Heart left ventricle (tissue), 16 donors: ENCODE results near the gene ADCY3. TPM values are rescaled to one million over a fixed set of nuclear protein-coding genes. Genes with fewer than 3 reads are reported as not detected.

Experiments used
- ATAC-seq, 4 donors: fragments of 200-7000 bp; cut with Tn5 transposase; one replicate each; pipeline ENCODE4 v1.9.1; 2020 to 2022; ENCODE audit warnings: moderate library complexity in 4 of 4, mild to moderate bottlenecking in 3 of 4, moderate number of reproducible peaks in 1 of 4
- DNase-seq, 5 donors: peaks; one replicate each; pipeline ENCODE4 v3.0.0-alpha.2; 2020
- H3K27ac ChIP-seq, 12 donors: fragments of 200-600 bp; sonication (generic) in 4 of 12; one replicate each; pipeline versions ENCODE4 v1.5.0 to v1.8.0; 2016 to 2022; ENCODE audit warnings: mild to moderate bottlenecking in 2 of 12
- H3K27me3 ChIP-seq, 9 donors: fragments of 200-600 bp; sonication (generic) in 2 of 9; one replicate each; pipeline versions ENCODE4 v1.5.1 to v1.8.0; 2016 to 2022; ENCODE audit warnings: mild to moderate bottlenecking in 3 of 9
- H3K36me3 ChIP-seq, 9 donors: fragments of 200-600 bp; sonication (generic) in 2 of 9; one replicate each; pipeline versions ENCODE4 v1.5.0 to v1.8.0; 2018 to 2022; ENCODE audit warnings: mild to moderate bottlenecking in 2 of 9
- H3K4me1 ChIP-seq, 12 donors: fragments of 200-600 bp; sonication (generic) in 4 of 12; one replicate each; pipeline versions ENCODE4 v1.5.0 to v1.8.0; 2016 to 2022; ENCODE audit warnings: mild to moderate bottlenecking in 3 of 12
- H3K4me3 ChIP-seq, 12 donors: fragments of 200-600 bp; sonication (generic) in 4 of 12; one replicate each; pipeline versions ENCODE4 v1.5.0 to v1.8.0; 2017 to 2022; ENCODE audit warnings: mild to moderate bottlenecking in 9 of 12, moderate library complexity in 4 of 12
- H3K9me3 ChIP-seq, 12 donors: fragments of 200-600 bp; sonication (generic) in 4 of 12; one replicate each; pipeline versions ENCODE4 v1.5.0 to v1.8.0; 2016 to 2022; ENCODE audit warnings: mild to moderate bottlenecking in 1 of 12
- CTCF ChIP-seq, 12 donors: fragments of 200-600 bp; sonication (generic) in 4 of 12; IDR thresholded peaks; one replicate each; pipeline versions ENCODE4 v1.5.0 to v1.8.0; 2018 to 2022; ENCODE audit warnings: antibody characterized with exemption in 12 of 12, mild to moderate bottlenecking in 5 of 12
- POLR2A ChIP-seq, 2 donors: fragments of 450-650 bp; IDR thresholded peaks; one replicate each; pipeline ENCODE4 v1.6.1; 2017; ENCODE audit warnings: antibody characterized with exemption in 2 of 2, mild to moderate bottlenecking in 2 of 2, moderate library complexity in 2 of 2
- WGBS, 4 donors: extraction: QIAGEN DNeasy Blood & Tissue Kit in 2 of 4; methylation state at CpG; one replicate each; pipeline versions ENCODE4 v1.1.5 to v1.1.7; 2013 to 2018; 5-methylcytosine and 5-hydroxymethylcytosine counted together
- intact Hi-C, 10 donors: fragments of 100-400 bp; cut with DNase I; formaldehyde crosslinking; loops; one replicate each; pipeline versions ENCODE4 v1.11.1 to v1.14.2; 2022
- polyA plus RNA-seq, 2 donors: library from polyadenylated mRNA; stranded (reverse); fragments of 200-250 nt; gene quantifications; one replicate each; pipeline ENCODE4 v1.2.3, GENCODE V29; 2013
- total RNA-seq, 9 donors: library from RNA; depleted of rRNA in 2 of 9; stranded (reverse); fragments of >200 nt in 2 of 9; fragmentation: NEBNext Ultra II Directional in 3 of 9; extraction: Animal tissue kit (Norgen Biotek cat#: 25700) in 3 of 9; gene quantifications; one replicate each; pipeline versions ENCODE4 v1.1.0 to v1.2.4, GENCODE V29; 2016 to 2023
- donor health status: ischemic (EF 13 %, LVEDD 7.1; RV severe dilation, severe dysfunction).
- donor health status: healthy with polysubstance abuse.
- donor health status: DM: no; HTN: yes; CAD: no.
- donor health status: DM: no; HTN: no; CAD: no.
- donor health status: ischemic (EF 25% LVEDD 6.9; RV normal size, moderate dysfunction).
- donor health status: ischemic (EF 25% LVEDD 5.7; RV mildly dilated, moderate dysfunction).
- donor health status: healthy.
- donor health status: DM: yes; HTN: yes; CAD: no.
- donor health status: ischemic (EF 35%, LVEDD 5.7; RV mildly dilated, moderate dysfunction).
- donor health status: nonischemic (EF 11% LVEDD 7.7; RV severe dilation, severe dysfunction).
- donor health status: DM: yes; HTN: yes; CAD: no.
- donor health status: PGD.
- donor health status: ischemic (EF 29% LVEDD 5.4; RV normal size, mild dysfunction).
- donor health status: nonischemic (EF 23%, LVEDD 6.1; RV moderate dilation, normal function).

ADCY3 gene
- total and polyA plus RNA-seq, 11 donors, result 9.3 to 36.0 (median 14.4) TPM

- Histone ChIP-seq H3K27me3 (no peaks in the 10 kb centered on the region), H3K36me3 (no peaks in the 10 kb centered on the region), H3K9me3 (no peaks in the 10 kb centered on the region), H3K27ac (peak overlapping the region in 5 of 12 donors; percentile 25 to 56 (median 40)), H3K4me1 (peaks cover 0 to 35% (median 6%) of the 10 kb centered on the region in 12 donors), H3K4me3 (no peak overlapping the region)
- TF ChIP-seq CTCF (IDR thresholded peaks at IDR 0.05) (no peak), POLR2A (IDR thresholded peaks at IDR 0.05) (no peak)
- DNase-seq (peak in 1 of 5 donors; percentile 45), ATAC-seq (peak in 1 of 4 donors; percentile 41)
- intact Hi-C loops, result loop anchor here in 1 of 10 donors (2.0 kb wide), 1 partner anchor 70 kb away; the partner anchor contains the start of gene ADCY3
- 69 to 74% (median 69%) methylated on average over 7 of the region's 7 CpGs for WGBS, 4 donors
These were observed 69.1 kb downstream of the ADCY3 start for GRCh38 chr2:24850944-24851343.

- ATAC-seq (no peak), DNase-seq (no peak)
- no peak overlapping the region for H3K4me3 ChIP-seq
- TF ChIP-seq CTCF (IDR thresholded peaks at IDR 0.05) (no peak), POLR2A (IDR thresholded peaks at IDR 0.05) (no peak)
- no peaks in the 10 kb centered on the region for H3K27me3 ChIP-seq
- H3K36me3 ChIP-seq, result peaks cover 0 to 10% (median 0%) of the 10 kb centered on the region in 9 donors
- intact Hi-C loops, result no loop called here
- H3K9me3 ChIP-seq, result no peaks in the 10 kb centered on the region
- 91 to 98% (median 96%) methylated on average over 5 of the region's 5 CpGs for whole genome bisulfite sequencing, 4 donors
- H3K4me1 ChIP-seq, result peaks cover 0 to 5% (median 0%) of the 10 kb centered on the region in 12 donors
- no peak overlapping the region for H3K27ac ChIP-seq
These were observed 74.3 kb downstream of the ADCY3 start for GRCh38 chr2:24845691-24846090.

- DNase-seq (no peak), ATAC-seq (no peak)
- Histone ChIP-seq H3K4me3 (no peak overlapping the region), H3K4me1 (no peaks in the 10 kb centered on the region), H3K36me3 (peaks cover 0 to 16% (median 0%) of the 10 kb centered on the region in 9 donors), H3K9me3 (no peaks in the 10 kb centered on the region), H3K27me3 (no peaks in the 10 kb centered on the region), H3K27ac (no peak overlapping the region)
- TF ChIP-seq CTCF (IDR thresholded peaks at IDR 0.05) (no peak), POLR2A (IDR thresholded peaks at IDR 0.05) (no peak)
- WGBS, 4 donors, result 92 to 100% (median 97%) methylated on average over 8 to 9 of the region's 9 CpGs
- intact Hi-C loops, result no loop called here
These were observed 75.9 kb downstream of the ADCY3 start for GRCh38 chr2:24844023-24844685.

GRCh38 chr2:24843330-24843860 lies 76.6 kb downstream of the ADCY3 start:
- TF ChIP-seq CTCF (IDR thresholded peaks at IDR 0.05), result no peak
- TF ChIP-seq POLR2A (IDR thresholded peaks at IDR 0.05), result no peak
- DNase-seq (no peak), ATAC-seq (no peak)
- H3K27ac ChIP-seq, result no peak overlapping the region
- H3K27me3 ChIP-seq, result no peaks in the 10 kb centered on the region
- intact Hi-C loops, result no loop called here
- no peak overlapping the region for H3K4me3 ChIP-seq
- H3K36me3 ChIP-seq, result peaks cover 0 to 16% (median 0%) of the 10 kb centered on the region in 9 donors
- WGBS, 4 donors, result 95 to 97% (median 96%) methylated on average over 12 of the region's 12 CpGs
- H3K9me3 ChIP-seq, result no peaks in the 10 kb centered on the region
- no peaks in the 10 kb centered on the region for H3K4me1 ChIP-seq
